ENCODE data around the gene TXNIP. TPM values are rescaled to one million over a fixed set of nuclear protein-coding genes. Genes with fewer than 3 reads are reported as not detected.

TXNIP gene
- total and polyA plus RNA-seq, 8 donors, result 280 to 539 (median 379) TPM

DNA sequence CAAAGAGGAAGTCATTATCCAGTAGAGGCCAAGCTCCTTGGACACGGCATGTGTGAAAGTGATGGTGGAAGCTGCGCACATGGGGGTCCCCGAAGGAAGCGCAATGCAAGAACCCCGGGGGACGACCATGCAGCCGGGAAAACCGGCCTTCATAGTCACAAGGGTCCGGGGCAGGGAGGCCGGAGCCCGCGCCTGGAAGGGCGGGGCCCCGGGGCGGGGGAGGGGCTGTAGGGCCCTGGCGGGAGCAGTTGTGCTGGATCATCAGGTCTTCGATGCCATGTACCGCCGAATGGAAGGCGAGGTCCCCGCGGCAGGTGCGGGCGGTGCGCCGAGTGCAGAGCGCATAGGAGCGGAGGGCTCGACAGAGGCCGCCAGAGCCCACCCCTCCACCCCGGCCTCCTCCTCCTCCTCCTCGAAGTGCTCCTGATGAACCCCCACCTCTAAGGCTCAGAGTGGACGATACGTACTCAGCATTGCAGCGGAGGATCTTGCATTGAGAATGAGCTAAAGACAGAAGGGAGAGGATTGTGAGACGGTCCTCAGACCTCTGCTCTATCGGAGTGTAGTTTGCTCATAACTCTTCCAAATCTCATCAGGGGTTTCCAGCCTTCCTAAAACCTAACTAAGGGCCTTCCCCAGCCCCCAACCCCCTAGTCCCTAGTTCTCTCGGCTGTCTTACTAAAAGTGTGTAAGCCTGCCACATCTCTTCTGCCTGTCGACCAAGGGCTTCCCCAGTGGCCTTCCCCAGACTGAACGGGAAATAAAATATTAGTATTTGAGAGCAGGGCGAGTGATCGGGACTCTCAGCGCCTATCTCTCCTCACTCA is 23.1 kb upstream of the TXNIP start:
- DNase-seq, result peak in 1 of 4 donors; percentile 78
- H3K27ac ChIP-seq, result no peak overlapping the region
- TF ChIP-seq, protein P1, sequence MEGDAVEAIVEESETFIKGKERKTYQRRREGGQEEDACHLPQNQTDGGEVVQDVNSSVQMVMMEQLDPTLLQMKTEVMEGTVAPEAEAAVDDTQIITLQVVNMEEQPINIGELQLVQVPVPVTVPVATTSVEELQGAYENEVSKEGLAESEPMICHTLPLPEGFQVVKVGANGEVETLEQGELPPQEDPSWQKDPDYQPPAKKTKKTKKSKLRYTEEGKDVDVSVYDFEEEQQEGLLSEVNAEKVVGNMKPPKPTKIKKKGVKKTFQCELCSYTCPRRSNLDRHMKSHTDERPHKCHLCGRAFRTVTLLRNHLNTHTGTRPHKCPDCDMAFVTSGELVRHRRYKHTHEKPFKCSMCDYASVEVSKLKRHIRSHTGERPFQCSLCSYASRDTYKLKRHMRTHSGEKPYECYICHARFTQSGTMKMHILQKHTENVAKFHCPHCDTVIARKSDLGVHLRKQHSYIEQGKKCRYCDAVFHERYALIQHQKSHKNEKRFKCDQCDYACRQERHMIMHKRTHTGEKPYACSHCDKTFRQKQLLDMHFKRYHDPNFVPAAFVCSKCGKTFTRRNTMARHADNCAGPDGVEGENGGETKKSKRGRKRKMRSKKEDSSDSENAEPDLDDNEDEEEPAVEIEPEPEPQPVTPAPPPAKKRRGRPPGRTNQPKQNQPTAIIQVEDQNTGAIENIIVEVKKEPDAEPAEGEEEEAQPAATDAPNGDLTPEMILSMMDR (IDR thresholded peaks at IDR 0.05), result no peak
- H3K4me3 ChIP-seq, result peak overlapping the region in 1 of 2 donors; percentile 16
- ATAC-seq, result peak; percentile 30
- peaks cover 17 to 40% of the 10 kb centered on the region in 2 donors for H3K27me3 ChIP-seq
- no peaks in the 10 kb centered on the region for H3K9me3 ChIP-seq
- peaks cover 0 to 10% of the 10 kb centered on the region in 2 donors for H3K4me1 ChIP-seq
- H3K36me3 ChIP-seq, result no peaks in the 10 kb centered on the region
- intact Hi-C loops (cut with DNase I), result loop anchor here in 1 of 2 donors (10.0 kb wide), 1 partner anchor 175 kb away; the partner anchor contains the start of gene NUDT17

DNA sequence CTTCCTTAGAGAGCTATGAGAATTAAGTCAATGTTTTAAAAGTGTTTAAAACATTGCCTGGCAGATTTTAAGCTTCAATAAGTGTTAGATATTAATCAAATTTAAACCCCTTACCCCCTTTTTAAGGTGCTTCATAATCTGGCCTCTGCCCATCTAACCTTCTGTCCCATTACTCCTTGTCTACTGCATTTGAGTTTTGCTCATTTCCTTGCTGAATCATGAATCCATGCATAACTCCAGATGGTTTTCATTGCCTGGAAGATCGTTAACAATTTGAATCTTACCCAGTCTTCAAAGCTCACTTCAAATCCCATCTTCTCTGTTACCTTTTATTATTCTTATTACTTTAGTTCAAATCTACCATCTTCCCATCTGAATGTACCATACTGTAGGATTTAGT is 20.5 kb upstream of the TXNIP start:
- TF ChIP-seq, protein P1 (IDR thresholded peaks at IDR 0.05), result no peak
- Histone ChIP-seq H3K4me1 (peaks cover 0 to 21% of the 10 kb centered on the region in 2 donors), H3K9me3 (no peaks in the 10 kb centered on the region), H3K27ac (no peak overlapping the region), H3K27me3 (peaks cover 17 to 37% of the 10 kb centered on the region in 2 donors), H3K36me3 (no peaks in the 10 kb centered on the region), H3K4me3 (no peak overlapping the region)
- intact Hi-C loops (cut with DNase I), result loop anchor here in 1 of 2 donors (10.0 kb wide), 1 partner anchor 172 kb away; the partner anchor contains the start of gene NUDT17
- DNase-seq, result no peak
- ATAC-seq, result no peak

DNA sequence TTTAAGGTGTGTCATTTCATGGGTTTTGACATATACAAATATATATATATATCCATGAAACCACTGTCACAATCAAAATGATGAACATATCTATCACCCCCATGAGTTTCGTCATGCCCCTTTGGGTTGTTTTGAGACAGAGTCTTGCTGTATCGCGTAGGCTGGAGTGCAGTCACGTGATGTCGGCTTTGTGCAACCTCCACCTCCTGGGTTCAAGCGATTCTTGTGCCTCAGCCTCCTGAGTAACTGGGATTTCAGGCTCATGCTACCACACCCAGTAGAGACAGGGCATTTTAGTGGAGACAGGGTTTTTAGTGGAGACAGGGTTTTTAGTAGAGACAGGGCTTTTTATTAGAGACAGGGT is 17.2 kb upstream of the TXNIP start:
- Histone ChIP-seq H3K9me3 (no peaks in the 10 kb centered on the region), H3K27me3 (peaks cover 0 to 4% of the 10 kb centered on the region in 2 donors), H3K36me3 (no peaks in the 10 kb centered on the region), H3K4me3 (no peak overlapping the region), H3K4me1 (peaks cover 0 to 36% of the 10 kb centered on the region in 2 donors), H3K27ac (no peak overlapping the region)
- TF ChIP-seq, protein P1 (IDR thresholded peaks at IDR 0.05), result no peak
- no peak for ATAC-seq
- intact Hi-C loops (cut with DNase I), result loop anchor here in 1 of 2 donors (10.0 kb wide), 1 partner anchor 169 kb away; the partner anchor contains the start of gene NUDT17
- no peak for DNase-seq

DNA sequence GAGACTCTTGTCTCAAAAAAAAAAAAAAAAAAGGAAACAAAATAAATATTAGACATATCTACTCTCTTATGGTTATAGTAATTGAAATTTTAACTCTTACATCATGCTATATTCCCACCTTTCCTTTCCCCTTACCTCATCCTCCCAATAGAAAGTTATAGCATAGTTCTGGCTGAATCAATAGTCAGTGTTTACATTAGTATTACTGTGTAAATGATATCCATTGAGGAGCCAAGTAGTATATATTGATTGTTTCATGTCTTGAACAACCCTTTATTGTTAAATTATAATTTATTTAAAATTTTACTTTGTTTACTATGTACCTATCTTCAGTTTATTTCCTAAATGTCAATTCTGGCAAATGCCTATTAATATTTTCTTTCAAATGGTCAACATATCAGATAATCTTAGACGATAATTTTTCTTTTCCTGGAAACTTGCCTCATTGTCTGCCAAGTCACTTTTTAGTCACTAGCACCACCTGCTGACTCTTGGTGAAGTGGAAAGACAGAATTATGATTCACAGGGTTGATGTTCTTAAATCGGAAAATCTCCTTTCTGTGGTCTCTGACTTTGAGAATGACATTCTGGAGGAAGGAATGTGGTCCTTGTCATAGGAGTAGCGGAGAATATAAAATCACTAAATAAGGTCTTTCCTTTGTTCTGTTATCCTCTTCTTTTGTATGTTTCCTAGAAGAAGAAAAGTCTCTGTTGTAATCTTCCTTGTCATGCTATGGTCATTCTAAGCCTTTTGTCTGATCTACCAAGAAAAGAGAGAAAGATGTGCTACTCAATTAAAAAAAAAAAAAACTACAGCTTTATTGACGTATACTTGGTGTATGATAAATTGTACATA is 16.6 kb upstream of the TXNIP start:
- no peaks in the 10 kb centered on the region for H3K9me3 ChIP-seq
- DNase-seq (peak in 2 of 4 donors; percentile 63 to 73), ATAC-seq (peak; percentile 67)
- peaks cover 0 to 37% of the 10 kb centered on the region in 2 donors for H3K4me1 ChIP-seq
- no peaks in the 10 kb centered on the region for H3K27me3 ChIP-seq
- H3K27ac ChIP-seq, result no peak overlapping the region
- intact Hi-C loops (cut with DNase I), result loop anchor here in 1 of 2 donors (10.0 kb wide), 1 partner anchor 168 kb away; the partner anchor contains the start of gene NUDT17
- TF ChIP-seq, protein P1 (IDR thresholded peaks at IDR 0.05), result peak; percentile 31 to 64
- no peaks in the 10 kb centered on the region for H3K36me3 ChIP-seq
- no peak overlapping the region for H3K4me3 ChIP-seq
